OCI-LY7 (cell line): Measurements from ENCODE around the gene ZC3HAV1L. TPM values are rescaled to one million over a fixed set of nuclear protein-coding genes. Genes with fewer than 3 reads are reported as not detected.
"Not testable (repeated sequence)": the region's sequence is repeated elsewhere in the genome, so short reads cannot be mapped to it uniquely, and the experiment has no call there.

ENCODE experiments used
- BruUV-seq: library from RNA; stranded (reverse); fragments of 400-500 nt; replicated peaks from 2 replicates; lab custom pipeline; 2021; lab: Mats Ljungman, UMichigan
- CTCF ChIA-PET: fragments of 300-600 bp; sonication (Branson Sonifier 250); formaldehyde crosslinking; loops from one replicate; lab custom pipeline; 2022; ENCODE audit warnings: antibody characterized with exemption; ENCODE audit not compliant: unreplicated experiment; lab: Charles Lee
- POLR2A ChIA-PET: fragments of 300-600 bp; sonication (Branson Sonifier 250); formaldehyde crosslinking; loops from one replicate; lab custom pipeline; 2022; ENCODE audit warnings: antibody characterized with exemption; lab: Charles Lee
- DNase-seq: peaks from one replicate; pipeline ENCODE4 v3.0.0-alpha.2; 2015; ENCODE audit warnings: low spot score
- H2AFZ ChIP-seq: fragments of 200-600 bp; sonication (generic), shearing (Covaris generic); 2 replicates; pipeline ENCODE4 v1.6.1; 2014; ENCODE audit warnings: mild to moderate bottlenecking, antibody characterized with exemption, low read length, moderate library complexity
- H3K27ac ChIP-seq: fragments of 200-600 bp; sonication (generic); 2 replicates; pipeline ENCODE4 v1.5.1; 2014; ENCODE audit warnings: mixed run types, low read depth, mild to moderate bottlenecking, moderate library complexity, low read length, inconsistent platforms; ENCODE audit not compliant: poor library complexity, severe bottlenecking
- H3K36me3 ChIP-seq: fragments of 200-600 bp; sonication (generic); 2 replicates; pipeline ENCODE4 v1.6.1; 2014; ENCODE audit warnings: mild to moderate bottlenecking, antibody characterized with exemption, low read length, moderate library complexity, mixed read lengths; ENCODE audit not compliant: insufficient read depth
- H3K4me1 ChIP-seq: fragments of 200-600 bp; sonication (generic); 2 replicates; pipeline ENCODE4 v1.5.1; 2014; ENCODE audit warnings: mild to moderate bottlenecking, low read length; ENCODE audit not compliant: insufficient read depth, poor library complexity, severe bottlenecking
- H3K4me2 ChIP-seq: fragments of 200-600 bp; sonication (generic); 2 replicates; pipeline ENCODE4 v1.6.1; 2014; ENCODE audit warnings: mild to moderate bottlenecking, low read length
- H3K4me3 ChIP-seq: fragments of 200-600 bp; sonication (generic); 2 replicates; pipeline ENCODE4 v1.5.1; 2014; ENCODE audit warnings: mild to moderate bottlenecking, low read depth, low read length; ENCODE audit not compliant: poor library complexity, severe bottlenecking
- H3K79me2 ChIP-seq: fragments of 200-600 bp; sonication (generic); 2 replicates; pipeline ENCODE4 v1.6.1; 2016; ENCODE audit warnings: low read depth, mild to moderate bottlenecking, low read length, moderate library complexity, mixed read lengths; ENCODE audit not compliant: insufficient read depth
- H3K9me2 ChIP-seq: fragments of 200-600 bp; sonication (generic); 2 replicates; pipeline ENCODE4 v1.6.1; 2016; ENCODE audit warnings: mild to moderate bottlenecking, low read length, mixed read lengths; ENCODE audit not compliant: insufficient read depth
- H3K9me3 ChIP-seq: fragments of 200-600 bp; sonication (generic); 2 replicates; pipeline ENCODE4 v1.6.1; 2014; ENCODE audit warnings: mild to moderate bottlenecking, mixed run types, low read length, mixed read lengths
- H4K20me1 ChIP-seq: fragments of 200-600 bp; sonication (generic); 2 replicates; pipeline ENCODE4 v1.6.1; 2014; ENCODE audit warnings: mild to moderate bottlenecking, antibody characterized with exemption, low read length, moderate library complexity, mixed read lengths; ENCODE audit not compliant: insufficient read depth
- EZH2phosphoT487 ChIP-seq: fragments of 200-600 bp; sonication (generic); IDR thresholded peaks from 2 replicates; pipeline ENCODE4 v1.6.1; 2018; ENCODE audit warnings: low read depth, borderline replicate concordance, mild to moderate bottlenecking, mixed run types, antibody characterized with exemption, low read length, moderate library complexity, mixed read lengths
- intact Hi-C: fragments of 100-400 bp; cut with micrococcal nuclease; formaldehyde crosslinking; loops from one replicate; pipeline ENCODE4 v1.10.0; 2022; ENCODE audit not compliant: unreplicated experiment
- total RNA-seq, 2 experiments: library from RNA; depleted of rRNA in 1 of 2; stranded (reverse); fragments of >200 nt in 1 of 2; shearing (Covaris generic) in 1 of 2; gene quantifications; 2 replicates each; pipeline ENCODE4 v1.2.3, GENCODE V29; 2014 to 2022
- TF ChIP-seq, protein P1 (sequence below): fragments of 200-600 bp; sonication (generic); conservative IDR thresholded peaks from 2 replicates; pipeline ENCODE4 v1.5.1; 2014; ENCODE audit warnings: mild to moderate bottlenecking, antibody characterized with exemption, low read length, moderate library complexity, mixed read lengths

Gene ZC3HAV1L
- total RNA-seq, 2 experiments from 2014 or later = not detected

DNA sequence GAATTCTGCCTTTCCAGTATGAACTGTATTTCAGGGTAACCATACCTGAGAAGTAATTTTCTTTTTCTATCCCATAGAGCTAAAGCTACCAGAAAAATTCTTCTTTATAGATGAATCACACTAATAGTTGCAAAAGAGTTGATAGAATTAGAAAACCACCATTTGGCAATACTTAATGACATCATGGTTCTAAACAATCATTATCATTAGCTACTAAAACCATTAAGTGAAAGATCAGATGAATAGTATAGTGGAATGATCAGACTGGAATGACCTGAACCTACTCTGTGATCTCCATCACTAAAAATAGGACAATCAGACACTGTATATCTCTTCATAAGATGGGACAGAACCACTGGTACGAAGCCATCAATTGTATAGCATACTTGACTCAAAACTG lies 19.8 kb upstream of the ZC3HAV1L start:
- Histone ChIP-seq H4K20me1 (no peaks in the 10 kb centered on the region), H3K4me2 (no peak overlapping the region), H2AFZ (no peak overlapping the region), H3K79me2 (no peaks in the 10 kb centered on the region), H3K27ac (no peak overlapping the region), H3K4me1 (no peaks in the 10 kb centered on the region), H3K36me3 (peaks cover 88% of the 10 kb centered on the region), H3K4me3 (no peak overlapping the region), H3K9me3 (no peaks in the 10 kb centered on the region), H3K9me2 (no peaks in the 10 kb centered on the region)
- intact Hi-C loops = no loop called here
- no TSS peak for BruUV-seq
- no peak for DNase-seq
- ChIA-PET POLR2A (no interaction called here), CTCF (no interaction called here)
- TF ChIP-seq EZH2phosphoT487 = no peak
- TF ChIP-seq, protein P1, sequence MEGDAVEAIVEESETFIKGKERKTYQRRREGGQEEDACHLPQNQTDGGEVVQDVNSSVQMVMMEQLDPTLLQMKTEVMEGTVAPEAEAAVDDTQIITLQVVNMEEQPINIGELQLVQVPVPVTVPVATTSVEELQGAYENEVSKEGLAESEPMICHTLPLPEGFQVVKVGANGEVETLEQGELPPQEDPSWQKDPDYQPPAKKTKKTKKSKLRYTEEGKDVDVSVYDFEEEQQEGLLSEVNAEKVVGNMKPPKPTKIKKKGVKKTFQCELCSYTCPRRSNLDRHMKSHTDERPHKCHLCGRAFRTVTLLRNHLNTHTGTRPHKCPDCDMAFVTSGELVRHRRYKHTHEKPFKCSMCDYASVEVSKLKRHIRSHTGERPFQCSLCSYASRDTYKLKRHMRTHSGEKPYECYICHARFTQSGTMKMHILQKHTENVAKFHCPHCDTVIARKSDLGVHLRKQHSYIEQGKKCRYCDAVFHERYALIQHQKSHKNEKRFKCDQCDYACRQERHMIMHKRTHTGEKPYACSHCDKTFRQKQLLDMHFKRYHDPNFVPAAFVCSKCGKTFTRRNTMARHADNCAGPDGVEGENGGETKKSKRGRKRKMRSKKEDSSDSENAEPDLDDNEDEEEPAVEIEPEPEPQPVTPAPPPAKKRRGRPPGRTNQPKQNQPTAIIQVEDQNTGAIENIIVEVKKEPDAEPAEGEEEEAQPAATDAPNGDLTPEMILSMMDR = no peak

- H3K4me1 ChIP-seq, H3K4me3 ChIP-seq, H4K20me1 ChIP-seq, H3K9me2 ChIP-seq, H3K9me3 ChIP-seq, CTCF ChIA-PET, POLR2A ChIA-PET, intact Hi-C loops, H3K4me2 ChIP-seq, DNase-seq, H2AFZ ChIP-seq, H3K27ac ChIP-seq, H3K79me2 ChIP-seq, BruUV-seq: not testable (repeated sequence)
- peaks cover 88% of the 10 kb centered on the region for H3K36me3 ChIP-seq
These were observed 18.8 kb upstream of the ZC3HAV1L start for GRCh38 chr7:139054656-139055055.

DNA sequence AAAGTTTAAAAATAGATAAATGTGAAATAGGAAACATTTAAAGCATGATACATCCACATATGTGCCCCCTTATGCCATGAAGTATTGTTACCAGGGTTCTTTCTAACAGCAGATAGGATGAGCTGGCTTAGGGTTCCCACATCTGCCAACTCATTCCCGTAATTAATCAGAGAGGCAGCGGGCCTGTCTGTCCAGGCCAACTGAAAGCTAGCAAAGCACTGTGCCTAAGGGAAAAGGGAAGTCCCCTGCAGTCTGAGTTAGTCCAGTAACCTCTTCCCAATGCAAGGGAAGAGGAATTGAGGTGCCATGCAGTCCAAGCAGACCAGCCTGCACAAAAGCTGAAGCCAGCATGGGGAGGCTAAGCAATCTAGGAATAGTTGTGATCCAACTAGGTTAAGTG lies 18.3 kb upstream of the ZC3HAV1L start:
- no peak for DNase-seq
- Histone ChIP-seq H3K4me1 (no peaks in the 10 kb centered on the region), H4K20me1 (no peaks in the 10 kb centered on the region), H3K79me2 (no peaks in the 10 kb centered on the region), H3K9me2 (no peaks in the 10 kb centered on the region), H3K4me2 (no peak overlapping the region), H3K9me3 (no peaks in the 10 kb centered on the region), H3K36me3 (peaks cover 88% of the 10 kb centered on the region), H2AFZ (no peak overlapping the region), H3K4me3 (no peak overlapping the region), H3K27ac (no peak overlapping the region)
- ChIA-PET POLR2A (interaction anchor here (0.7 kb wide), 1 partner anchor 210 kb away, joined by 4 read pairs; no protein-coding TSS in a partner anchor), CTCF (no interaction called here)
- intact Hi-C loops = no loop called here
- no TSS peak for BruUV-seq
- TF ChIP-seq EZH2phosphoT487 = no peak
- TF ChIP-seq, protein P1 = no peak
